Upper lobe of left lung (tissue), 6 donors: Measurements from ENCODE around the gene NKX6-2. TPM values are rescaled to one million over a fixed set of nuclear protein-coding genes. Genes with fewer than 3 reads are reported as not detected.
A peak's percentile ranks its signal among the peaks of the same experiment; 100 is the strongest.

ENCODE experiments used
- ATAC-seq, 2 donors: fragments of 200-7000 bp; cut with Tn5 transposase; one replicate each; pipeline ENCODE4 v1.9.1; 2022; ENCODE audit warnings: mild to moderate bottlenecking in 2 of 2, moderate library complexity in 2 of 2; ENCODE audit not compliant: low FRiP score in 2 of 2
- DNase-seq, 2 donors: peaks; one replicate each; pipeline ENCODE4 v3.0.0-alpha.2; 2019 to 2020
- H3K27ac ChIP-seq, 4 donors: fragments of 200-600 bp; sonication (generic); one replicate each; pipeline ENCODE4 v1.5.1; 2016 to 2019
- H3K27me3 ChIP-seq, 4 donors: fragments of 200-600 bp; sonication (generic); one replicate each; pipeline ENCODE4 v1.5.1; 2017 to 2019
- H3K36me3 ChIP-seq, 4 donors: fragments of 200-600 bp; sonication (generic); one replicate each; pipeline ENCODE4 v1.5.1; 2016 to 2019
- H3K4me1 ChIP-seq, 4 donors: fragments of 200-600 bp; sonication (generic); one replicate each; pipeline ENCODE4 v1.5.1; 2018 to 2019
- H3K4me3 ChIP-seq, 4 donors: fragments of 200-600 bp; sonication (generic); one replicate each; pipeline ENCODE4 v1.5.1; 2017 to 2019; ENCODE audit warnings: mild to moderate bottlenecking in 2 of 4, moderate library complexity in 1 of 4
- H3K9me3 ChIP-seq, 4 donors: fragments of 200-600 bp; sonication (generic); one replicate each; pipeline ENCODE4 v1.5.1; 2018 to 2019
- EP300 ChIP-seq, 4 donors: sonication (generic); formaldehyde crosslinking; IDR thresholded peaks; one replicate each; pipeline ENCODE4 v1.5.1; 2017; ENCODE audit warnings: antibody characterized with exemption in 4 of 4, control low read depth in 2 of 4
- POLR2A ChIP-seq, 4 donors: fragments of 450-650 bp; IDR thresholded peaks; one replicate each; pipeline ENCODE4 v1.5.1; 2016 to 2017; ENCODE audit warnings: antibody characterized with exemption in 4 of 4, mild to moderate bottlenecking in 2 of 4
- POLR2AphosphoS5 ChIP-seq, 2 donors: sonication (generic); formaldehyde crosslinking; IDR thresholded peaks; one replicate each; pipeline ENCODE4 v1.5.1; 2017; ENCODE audit warnings: antibody characterized with exemption in 2 of 2
- WGBS, 2 donors: methylation state at CpG; one replicate each; pipeline ENCODE4 v1.1.5; 2017 to 2018; 5-methylcytosine and 5-hydroxymethylcytosine counted together
- total RNA-seq, 6 donors: library from RNA; depleted of rRNA in 4 of 6; stranded (reverse); fragments of >200 nt in 4 of 6; gene quantifications; one replicate each; pipeline versions ENCODE4 v1.1.0 to v1.2.1, GENCODE V29; 2016 to 2021
- TF ChIP-seq, protein P1 (sequence below), 6 experiments: fragments of 450-650 bp in 4 of 6; fragments of 200-600 bp in 2 of 6; sonication (generic) in 2 of 6; IDR thresholded peaks; one replicate each; pipeline ENCODE4 v1.5.1; 2016 to 2019; ENCODE audit warnings: antibody characterized with exemption in 6 of 6
- donor health status: DM: no; HTN: no; CAD: no; lungs with moderate emphysema.
- donor health status: DM: no; HTN: yes; CAD: no; lungs with severe emphysema.

The NKX6-2 gene
- total RNA-seq, 6 donors from 2014 or later, result not detected

DNA sequence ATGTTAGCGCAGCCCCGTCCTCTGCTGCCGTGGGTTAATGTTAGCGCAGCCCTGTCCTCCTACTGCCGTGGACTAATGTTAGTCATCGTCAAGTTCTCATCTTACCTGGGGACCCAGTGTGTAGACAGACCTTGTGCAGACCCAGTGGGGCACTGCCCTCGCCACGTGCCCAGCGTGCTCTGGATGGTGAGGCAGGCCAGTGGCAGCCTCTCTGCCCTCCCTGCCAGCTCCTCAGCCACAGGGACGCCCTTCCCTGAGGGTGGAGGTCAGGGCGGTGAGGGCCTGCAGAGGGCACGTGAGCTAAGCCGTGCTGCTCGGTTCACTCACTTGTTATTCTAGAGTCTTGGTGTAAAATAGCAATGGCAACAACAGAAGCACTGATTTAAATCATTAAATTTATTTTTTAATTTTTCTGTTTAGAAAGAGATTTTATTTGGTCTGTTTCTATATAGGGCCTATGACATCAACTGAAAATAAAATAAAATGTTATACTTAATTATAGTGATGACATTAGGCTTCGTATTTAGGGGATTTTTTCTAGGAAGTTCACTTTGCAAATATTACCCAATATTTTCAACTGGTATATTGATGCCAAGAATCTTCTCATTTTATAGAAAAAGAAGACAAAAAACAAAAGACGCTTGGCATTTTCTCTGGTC is 48.4 kb downstream of the NKX6-2 start:
- DNase-seq, result peak in 1 of 2 donors; percentile 49

DNA sequence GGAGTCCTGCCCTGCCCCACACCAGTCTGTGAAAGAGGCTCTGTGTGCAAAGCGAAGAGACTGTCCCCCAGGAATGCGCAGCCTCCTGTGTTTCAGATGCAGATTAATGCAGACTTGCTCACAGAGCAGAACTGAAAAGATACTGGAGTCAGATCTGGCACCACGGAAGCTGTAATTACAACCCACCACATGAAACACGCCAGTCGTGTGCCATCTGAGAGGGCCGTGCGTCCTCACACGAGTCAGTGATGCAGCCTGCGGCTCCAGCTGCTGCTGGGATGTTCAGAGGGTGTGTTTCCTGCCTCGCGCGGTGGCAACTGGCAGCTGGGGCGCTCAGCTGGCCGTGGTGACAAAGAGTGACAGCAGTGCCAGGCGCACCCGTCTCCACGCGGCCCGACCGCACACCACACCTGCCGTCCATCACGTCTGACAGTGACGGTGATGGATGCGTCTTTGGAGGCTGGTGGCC is 50.0 kb downstream of the NKX6-2 start:
- Histone ChIP-seq H3K9me3 (no peaks in the 10 kb centered on the region), H3K27me3 (no peaks in the 10 kb centered on the region), H3K4me1 (no peaks in the 10 kb centered on the region), H3K27ac (no peak overlapping the region), H3K4me3 (no peak overlapping the region), H3K36me3 (peaks cover 0 to 51% (median 21%) of the 10 kb centered on the region in 4 donors)
- TF ChIP-seq EP300 (IDR thresholded peaks at IDR 0.05) (no peak), POLR2A (IDR thresholded peaks at IDR 0.05) (no peak), POLR2AphosphoS5 (IDR thresholded peaks at IDR 0.05) (no peak)
- TF ChIP-seq, protein P1, sequence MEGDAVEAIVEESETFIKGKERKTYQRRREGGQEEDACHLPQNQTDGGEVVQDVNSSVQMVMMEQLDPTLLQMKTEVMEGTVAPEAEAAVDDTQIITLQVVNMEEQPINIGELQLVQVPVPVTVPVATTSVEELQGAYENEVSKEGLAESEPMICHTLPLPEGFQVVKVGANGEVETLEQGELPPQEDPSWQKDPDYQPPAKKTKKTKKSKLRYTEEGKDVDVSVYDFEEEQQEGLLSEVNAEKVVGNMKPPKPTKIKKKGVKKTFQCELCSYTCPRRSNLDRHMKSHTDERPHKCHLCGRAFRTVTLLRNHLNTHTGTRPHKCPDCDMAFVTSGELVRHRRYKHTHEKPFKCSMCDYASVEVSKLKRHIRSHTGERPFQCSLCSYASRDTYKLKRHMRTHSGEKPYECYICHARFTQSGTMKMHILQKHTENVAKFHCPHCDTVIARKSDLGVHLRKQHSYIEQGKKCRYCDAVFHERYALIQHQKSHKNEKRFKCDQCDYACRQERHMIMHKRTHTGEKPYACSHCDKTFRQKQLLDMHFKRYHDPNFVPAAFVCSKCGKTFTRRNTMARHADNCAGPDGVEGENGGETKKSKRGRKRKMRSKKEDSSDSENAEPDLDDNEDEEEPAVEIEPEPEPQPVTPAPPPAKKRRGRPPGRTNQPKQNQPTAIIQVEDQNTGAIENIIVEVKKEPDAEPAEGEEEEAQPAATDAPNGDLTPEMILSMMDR (IDR thresholded peaks at IDR 0.05), result no peak
- DNase-seq (peak in 1 of 2 donors; percentile 58), ATAC-seq (no peak)
- WGBS, 2 donors, result 93% methylated on average over 14 to 24 of the region's 24 CpGs

More for the DNA sequence above, 48.4 kb downstream of the NKX6-2 start:
- Histone ChIP-seq H3K27me3 (no peaks in the 10 kb centered on the region), H3K4me1 (no peaks in the 10 kb centered on the region), H3K36me3 (peaks cover 0 to 57% (median 22%) of the 10 kb centered on the region in 4 donors), H3K4me3 (no peak overlapping the region), H3K9me3 (no peaks in the 10 kb centered on the region), H3K27ac (no peak overlapping the region)
- no peak for TF ChIP-seq POLR2AphosphoS5 (IDR thresholded peaks at IDR 0.05)
- TF ChIP-seq POLR2A (IDR thresholded peaks at IDR 0.05), result no peak
- TF ChIP-seq EP300 (IDR thresholded peaks at IDR 0.05), result no peak
- TF ChIP-seq, protein P1 (IDR thresholded peaks at IDR 0.05), result no peak
- ATAC-seq, result no peak
- WGBS, 2 donors, result 90 to 94% methylated on average over 12 to 16 of the region's 16 CpGs

DNA sequence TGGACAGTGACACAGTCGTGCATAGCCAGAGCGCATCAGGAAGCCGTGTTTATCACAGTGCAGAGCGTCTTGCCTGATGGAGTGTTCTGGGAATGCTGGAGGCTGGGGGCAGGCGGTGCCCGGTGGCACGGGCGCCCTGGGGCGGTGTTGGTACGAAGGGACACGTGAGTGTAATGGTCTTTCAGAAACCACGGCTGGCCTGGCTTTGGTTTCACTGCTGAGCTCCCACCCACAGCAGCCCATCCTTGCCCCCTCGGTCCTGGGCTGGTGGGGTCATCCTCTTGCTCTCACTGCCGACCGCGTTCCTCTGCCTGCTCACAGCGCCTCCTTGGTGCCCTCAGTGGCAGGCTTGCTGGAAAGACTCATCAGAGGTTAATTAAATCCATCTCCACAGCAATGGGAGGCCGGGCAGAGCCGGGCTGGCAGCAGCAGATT is 50.6 kb downstream of the NKX6-2 start:
- ATAC-seq (no peak), DNase-seq (peak in 1 of 2 donors; percentile 71)
- no peaks in the 10 kb centered on the region for H3K4me1 ChIP-seq
- TF ChIP-seq EP300 (IDR thresholded peaks at IDR 0.05) (no peak), POLR2AphosphoS5 (IDR thresholded peaks at IDR 0.05) (no peak), POLR2A (IDR thresholded peaks at IDR 0.05) (no peak)
- H3K4me3 ChIP-seq, result no peak overlapping the region
- H3K9me3 ChIP-seq, result no peaks in the 10 kb centered on the region
- H3K27me3 ChIP-seq, result no peaks in the 10 kb centered on the region
- H3K27ac ChIP-seq, result no peak overlapping the region
- 94 to 96% methylated on average over 18 to 19 of the region's 19 CpGs for WGBS, 2 donors
- H3K36me3 ChIP-seq, result peaks cover 0 to 55% (median 24%) of the 10 kb centered on the region in 4 donors

DNA sequence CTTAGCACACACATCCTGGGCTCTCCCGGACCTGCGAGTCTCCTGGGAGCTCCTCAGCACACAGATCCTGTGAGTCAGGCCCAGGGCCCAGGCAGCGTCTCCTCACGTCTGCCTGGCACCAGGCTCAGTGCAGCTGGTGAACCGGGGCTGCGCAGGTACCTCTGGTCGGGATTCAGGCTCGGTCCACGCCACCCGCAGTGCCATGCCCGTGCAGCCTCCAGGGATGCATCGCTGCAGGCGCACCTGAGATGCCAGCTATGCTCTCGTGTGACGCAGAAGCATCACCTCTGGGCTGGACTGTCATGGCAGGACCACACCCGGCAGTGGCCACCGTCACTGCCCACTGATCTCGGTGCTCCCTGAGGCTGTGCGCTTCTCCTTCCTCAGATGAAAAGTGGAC is 52.0 kb downstream of the NKX6-2 start:
- H3K9me3 ChIP-seq, result no peaks in the 10 kb centered on the region
- no peak for TF ChIP-seq EP300 (IDR thresholded peaks at IDR 0.05)
- TF ChIP-seq, protein P1 (IDR thresholded peaks at IDR 0.05), result no peak
- no peak overlapping the region for H3K4me3 ChIP-seq
- ATAC-seq (no peak), DNase-seq (peak in 1 of 2 donors; percentile 74)
- H3K27me3 ChIP-seq, result no peaks in the 10 kb centered on the region
- H3K4me1 ChIP-seq, result no peaks in the 10 kb centered on the region
- WGBS, 2 donors, result 95 to 97% methylated on average over 13 to 14 of the region's 19 CpGs
- H3K27ac ChIP-seq, result no peak overlapping the region
- H3K36me3 ChIP-seq, result peaks cover 0 to 60% (median 28%) of the 10 kb centered on the region in 4 donors

Other genes starting within 250 kb of the NKX6-2 start
- 10 to 100 TPM; 28.6 to 81.7 (median 44.8) TPM for gene INPP5A, start 248.4 kb downstream of the NKX6-2 start, total RNA-seq
- 10 to 100 TPM in 2 of 6 donors, 1 to 10 TPM in 3, under 1 TPM in 1; 0.60 to 28.3 (median 8.0) TPM for gene CFAP46, start 156.4 kb upstream of the NKX6-2 start, total RNA-seq